CD14-positive monocyte (primary cell): ENCODE results near the gene EPM2A. TPM values are rescaled to one million over a fixed set of nuclear protein-coding genes. Genes with fewer than 3 reads are reported as not detected.

ENCODE experiments used
- DNase-seq, 3 donors: peaks; one replicate each; pipeline ENCODE4 v3.0.0-alpha.2; 2011 to 2022
- H2AFZ ChIP-seq: 2 replicates; pipeline ENCODE4 v1.6.0; 2012; ENCODE audit warnings: mild to moderate bottlenecking, low read depth, low read length, inconsistent platforms; ENCODE audit not compliant: insufficient read depth, poor library complexity, severe bottlenecking
- H3K27ac ChIP-seq, 2 donors: 1 replicate in 1 of 2; 2 replicates in 1 of 2; pipeline ENCODE4 v1.5.1; 2012 to 2013; ENCODE audit warnings: low read length in 2 of 2, control low read depth in 1 of 2, inconsistent platforms in 1 of 2, low read depth in 1 of 2, mild to moderate bottlenecking in 1 of 2
- H3K27me3 ChIP-seq, 2 donors: one replicate each; pipeline versions ENCODE4 v1.6.0 to v1.6.1; 2011 to 2013; ENCODE audit warnings: low read length in 2 of 2; ENCODE audit not compliant: control insufficient read depth in 2 of 2, insufficient read depth in 2 of 2
- H3K36me3 ChIP-seq, 2 donors: replicated peaks in 1 of 2; 1 replicate in 1 of 2; 2 replicates in 1 of 2; pipeline versions ENCODE4 v1.5.1 to v1.6.1; 2012 to 2013; ENCODE audit warnings: low read length in 2 of 2, control low read depth in 1 of 2, inconsistent platforms in 1 of 2, mild to moderate bottlenecking in 1 of 2; ENCODE audit not compliant: insufficient read depth in 2 of 2, control insufficient read depth in 1 of 2
- H3K4me1 ChIP-seq, 2 donors: 1 replicate in 1 of 2; 2 replicates in 1 of 2; pipeline versions ENCODE4 v1.5.1 to v1.6.1; 2012 to 2013; ENCODE audit warnings: low read length in 2 of 2, control low read depth in 1 of 2, inconsistent platforms in 1 of 2, mild to moderate bottlenecking in 1 of 2, moderate library complexity in 1 of 2; ENCODE audit not compliant: insufficient read depth in 2 of 2, control insufficient read depth in 1 of 2
- H3K4me2 ChIP-seq: replicated peaks from 2 replicates; pipeline ENCODE3; 2012; ENCODE audit warnings: low read length, moderate library complexity, mild to moderate bottlenecking; ENCODE audit not compliant: poor library complexity, severe bottlenecking; ENCODE audit errors: extremely low read depth
- H3K4me3 ChIP-seq, 3 experiments: fragments of 200-600 bp in 1 of 3; sonication (generic) in 1 of 3; replicated peaks in 1 of 3; 1 replicate in 2 of 3; 2 replicates in 1 of 3; pipeline ENCODE4 v1.5.1; 2011 to 2013; ENCODE audit warnings: low read length in 3 of 3, mild to moderate bottlenecking in 3 of 3, control low read depth in 2 of 3, low read depth in 2 of 3, inconsistent platforms in 1 of 3, moderate library complexity in 1 of 3
- H3K79me2 ChIP-seq: 2 replicates; pipeline ENCODE4 v1.6.0; 2012; ENCODE audit warnings: mild to moderate bottlenecking, control low read depth, inconsistent platforms, low read length, moderate library complexity; ENCODE audit not compliant: insufficient read depth
- H3K9ac ChIP-seq: 2 replicates; pipeline ENCODE4 v1.6.0; 2017; ENCODE audit warnings: low read length, mild to moderate bottlenecking; ENCODE audit not compliant: insufficient read depth, poor library complexity, severe bottlenecking
- H3K9me3 ChIP-seq, 2 donors: replicated peaks in 1 of 2; 1 replicate in 1 of 2; 2 replicates in 1 of 2; pipeline versions ENCODE4 v1.5.1 to v1.6.1; 2012 to 2013; ENCODE audit warnings: low read length in 2 of 2, control low read depth in 1 of 2; ENCODE audit not compliant: control insufficient read depth in 1 of 2, insufficient read depth in 1 of 2
- H4K20me1 ChIP-seq: 2 replicates; pipeline ENCODE4 v1.6.0; 2012; ENCODE audit warnings: mild to moderate bottlenecking, low read length, control low read depth, moderate library complexity; ENCODE audit not compliant: insufficient read depth
- H3K27ac Mint-ChIP-seq, 7 donors: one replicate each; pipeline ENCODE4 v1.8.0; 2020; ENCODE audit warnings: mild to moderate bottlenecking in 7 of 7, mixed read lengths in 7 of 7, moderate library complexity in 6 of 7, inconsistent platforms in 2 of 7
- H3K27me3 Mint-ChIP-seq, 3 donors: one replicate each; pipeline ENCODE4 v1.8.0; 2021 to 2022; ENCODE audit warnings: low read depth in 3 of 3, mild to moderate bottlenecking in 3 of 3, mixed read lengths in 3 of 3, moderate library complexity in 3 of 3, inconsistent platforms in 1 of 3
- H3K36me3 Mint-ChIP-seq, 2 donors: one replicate each; pipeline ENCODE4 v1.8.0; 2020; ENCODE audit warnings: mixed read lengths in 2 of 2, inconsistent platforms in 1 of 2, mild to moderate bottlenecking in 1 of 2
- H3K4me1 Mint-ChIP-seq: one replicate; pipeline ENCODE4 v1.8.0; 2020; ENCODE audit warnings: mild to moderate bottlenecking, mixed read lengths
- H3K4me3 Mint-ChIP-seq, 2 donors: one replicate each; pipeline ENCODE4 v1.8.0; 2020; ENCODE audit warnings: mild to moderate bottlenecking in 2 of 2, mixed read lengths in 2 of 2, moderate library complexity in 1 of 2
- H3K9me3 Mint-ChIP-seq, 7 donors: one replicate each; pipeline ENCODE4 v1.8.0; 2020 to 2022; ENCODE audit warnings: mixed read lengths in 7 of 7, mild to moderate bottlenecking in 6 of 7, moderate library complexity in 6 of 7, inconsistent platforms in 2 of 7
- CTCF ChIP-seq: fragments of 200-600 bp; IDR thresholded peaks from one replicate; pipeline ENCODE4 v1.8.0; 2022; ENCODE audit warnings: antibody characterized with exemption, mild to moderate bottlenecking
- WGBS: methylation state at CpG from one replicate; pipeline ENCODE4 v1.1.5; 2013; ENCODE audit warnings: missing lambda C conversion rate; ENCODE audit not compliant: insufficient coverage; 5-methylcytosine and 5-hydroxymethylcytosine counted together
- intact Hi-C, 2 donors: fragments of 100-400 bp; cut with micrococcal nuclease; formaldehyde crosslinking; loops; one replicate each; pipeline versions ENCODE4 v1.15.0 to v1.15.1; 2023
- polyA plus RNA-seq, 3 donors: library from polyadenylated mRNA; depleted of rRNA in 1 of 3; unstranded in 2 of 3; stranded (reverse) in 1 of 3; fragments of 300-500 nt in 2 of 3; fragments of >200 nt in 1 of 3; fragmentation: Illumina TruSeq in 2 of 3; gene quantifications; 1 replicate in 2 of 3; 2 replicates in 1 of 3; pipeline ENCODE4 v1.2.3, GENCODE V29; 2012 to 2021

EPM2A gene
- polyA plus RNA-seq, 3 donors, result 2.5 to 4.1 (median 3.2) TPM

- Histone ChIP-seq H3K27ac (no peak overlapping the region), H3K36me3 (no peaks in the 10 kb centered on the region), H3K4me2 (no peak overlapping the region), H3K9ac (no peak overlapping the region), H3K27me3 (no peaks in the 10 kb centered on the region), H3K9me3 (no peaks in the 10 kb centered on the region), H4K20me1 (no peaks in the 10 kb centered on the region), H3K4me1 (no peaks in the 10 kb centered on the region), H3K4me3 (no peak overlapping the region), H2AFZ (no peak overlapping the region), H3K79me2 (no peaks in the 10 kb centered on the region)
- no peak overlapping the region for H3K27ac Mint-ChIP-seq
- no CpG with 5 or more reads among the region's 4 CpGs for WGBS
- H3K27me3 Mint-ChIP-seq, result no peaks in the 10 kb centered on the region
- H3K4me3 Mint-ChIP-seq, result no peak overlapping the region
- no peak for TF ChIP-seq CTCF
- H3K9me3 Mint-ChIP-seq, result peaks cover 0 to 4% (median 0%) of the 10 kb centered on the region in 7 donors
- intact Hi-C loops, result no loop called here
- H3K4me1 Mint-ChIP-seq, result no peaks in the 10 kb centered on the region
- H3K36me3 Mint-ChIP-seq, result no peaks in the 10 kb centered on the region
- DNase-seq, result no peak
Observed at GRCh38 chr6:145648149-145648548, 87.2 kb downstream of the EPM2A start.

GRCh38 chr6:145647602-145648001, 87.7 kb downstream of the EPM2A start:
- Histone ChIP-seq H3K4me2 (no peak overlapping the region), H3K4me3 (no peak overlapping the region)
- H3K36me3 Mint-ChIP-seq, result no peaks in the 10 kb centered on the region

More at GRCh38 chr6:145647602-145648001, 87.7 kb downstream of the EPM2A start:
- H4K20me1 ChIP-seq, result no peaks in the 10 kb centered on the region
- DNase-seq, result no peak
- H3K27me3 ChIP-seq, result no peaks in the 10 kb centered on the region
- TF ChIP-seq CTCF, result no peak
- H3K27ac ChIP-seq, result no peak overlapping the region
- intact Hi-C loops, result no loop called here
- H3K27me3 Mint-ChIP-seq, result no peaks in the 10 kb centered on the region
- no peaks in the 10 kb centered on the region for H3K36me3 ChIP-seq
- WGBS, result no CpG with 5 or more reads among the region's 1 CpG
- peaks cover 0 to 2% (median 0%) of the 10 kb centered on the region in 7 donors for H3K9me3 Mint-ChIP-seq
- H3K9me3 ChIP-seq, result no peaks in the 10 kb centered on the region
- no peaks in the 10 kb centered on the region for H3K4me1 Mint-ChIP-seq
- H3K4me3 Mint-ChIP-seq, result no peak overlapping the region
- no peak overlapping the region for H2AFZ ChIP-seq
- no peak overlapping the region for H3K27ac Mint-ChIP-seq
- H3K4me1 ChIP-seq, result no peaks in the 10 kb centered on the region
- no peaks in the 10 kb centered on the region for H3K79me2 ChIP-seq
- H3K9ac ChIP-seq, result no peak overlapping the region
